Epithelial cell of proximal tubule (primary cell): ENCODE measurements around the gene COL9A3. TPM values are rescaled to one million over a fixed set of nuclear protein-coding genes. Genes with fewer than 3 reads are reported as not detected.
A peak's percentile ranks its signal among the peaks of the same experiment; 100 is the strongest.

Experiments used
- DNase-seq: peaks from one replicate; pipeline ENCODE4 v3.0.0-alpha.2; 2011; ENCODE audit warnings: low read depth
- H3K4me3 ChIP-seq: 2 replicates; pipeline ENCODE4 v1.5.1; 2011; ENCODE audit warnings: low read depth, mild to moderate bottlenecking, low read length
- CTCF ChIP-seq: conservative IDR thresholded peaks from 2 replicates; pipeline ENCODE4 v1.5.1; 2012; ENCODE audit warnings: low read depth, mild to moderate bottlenecking, low read length
- total RNA-seq: library from RNA; depleted of rRNA; stranded (reverse); fragments of >200 nt; gene quantifications from 2 replicates; pipeline ENCODE4 v1.2.3, GENCODE V29; 2015

The COL9A3 gene
- total RNA-seq, 1 donor from 2014 or later = 2.8 TPM

GRCh38 chr20:62802026-62802712 lies 14.7 kb upstream of the COL9A3 start:
- no peak overlapping the region for H3K4me3 ChIP-seq
- no peak for TF ChIP-seq CTCF
- no peak for DNase-seq

- no peak for TF ChIP-seq CTCF
- DNase-seq = no peak
- peak overlapping the region; percentile 78 for H3K4me3 ChIP-seq
These were observed 12.7 kb upstream of the COL9A3 start for GRCh38 chr20:62804021-62804626.

DNA sequence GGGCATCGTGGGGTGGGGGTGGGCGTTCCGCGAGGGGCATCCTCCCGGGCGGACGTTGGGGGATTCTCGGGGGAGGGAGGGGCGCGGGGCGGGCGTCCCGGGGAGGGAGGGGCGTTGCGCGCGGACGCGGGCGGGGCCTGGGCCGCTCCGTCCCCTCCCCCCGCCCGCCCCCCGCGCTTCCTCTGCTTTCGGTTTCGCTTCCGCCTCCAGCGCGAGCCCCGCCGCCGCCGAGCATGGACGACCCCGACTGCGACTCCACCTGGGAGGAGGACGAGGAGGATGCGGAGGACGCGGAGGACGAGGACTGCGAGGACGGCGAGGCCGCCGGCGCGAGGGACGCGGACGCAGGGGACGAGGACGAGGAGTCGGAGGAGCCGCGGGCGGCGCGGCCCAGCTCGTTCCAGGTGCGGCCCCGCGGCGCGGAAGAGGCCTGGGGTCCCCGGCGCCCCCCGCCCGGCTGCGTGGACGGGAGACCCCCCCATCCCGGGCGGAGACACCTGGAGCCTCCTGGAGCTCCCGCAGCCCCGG lies 12.2 kb upstream of the COL9A3 start, which contains the start of gene OGFR:
Gene OGFR, plus strand, starts transcription at position 209 of the 528 bp plus-strand sequence. Its CDS starts 25 bp downstream, at position 234.
- TF ChIP-seq CTCF = no peak
- no peak for DNase-seq
- H3K4me3 ChIP-seq = peak within 1 kb of the TSS; percentile 78

DNA sequence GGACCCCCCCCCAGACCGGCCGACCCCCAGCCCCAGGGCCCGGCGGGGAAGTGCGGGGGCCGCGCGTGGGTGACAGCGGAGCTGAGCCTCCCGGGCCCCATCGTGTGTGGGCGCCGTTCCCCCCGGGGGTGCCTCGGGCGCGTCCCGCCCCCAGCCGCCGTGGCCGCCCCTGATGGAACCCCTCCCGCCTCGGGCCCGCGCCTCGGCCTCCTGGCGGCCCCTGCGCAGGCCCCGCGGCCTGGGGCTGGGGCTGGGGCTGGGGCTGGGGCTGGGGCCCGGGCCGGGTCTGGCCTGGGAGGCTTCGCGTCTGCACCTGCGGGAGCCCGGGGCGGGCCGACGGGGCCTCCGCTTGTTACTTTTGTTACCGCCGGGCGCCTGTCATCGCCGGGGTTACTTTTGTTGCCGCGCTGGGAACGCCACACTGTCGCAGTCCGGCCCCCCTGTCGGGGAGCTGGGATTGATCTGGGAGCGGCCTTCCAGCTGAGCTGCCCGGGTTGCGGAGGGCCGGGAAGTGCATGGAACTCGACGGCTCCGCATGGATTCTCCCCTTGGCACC lies 11.6 kb upstream of the COL9A3 start:
- H3K4me3 ChIP-seq = peak overlapping the region; percentile 78
- DNase-seq = no peak
- no peak for TF ChIP-seq CTCF

- DNase-seq = no peak
- TF ChIP-seq CTCF = no peak
- peak overlapping the region; percentile 78 for H3K4me3 ChIP-seq
These were observed 11.0 kb upstream of the COL9A3 start for GRCh38 chr20:62805711-62806382.

DNA sequence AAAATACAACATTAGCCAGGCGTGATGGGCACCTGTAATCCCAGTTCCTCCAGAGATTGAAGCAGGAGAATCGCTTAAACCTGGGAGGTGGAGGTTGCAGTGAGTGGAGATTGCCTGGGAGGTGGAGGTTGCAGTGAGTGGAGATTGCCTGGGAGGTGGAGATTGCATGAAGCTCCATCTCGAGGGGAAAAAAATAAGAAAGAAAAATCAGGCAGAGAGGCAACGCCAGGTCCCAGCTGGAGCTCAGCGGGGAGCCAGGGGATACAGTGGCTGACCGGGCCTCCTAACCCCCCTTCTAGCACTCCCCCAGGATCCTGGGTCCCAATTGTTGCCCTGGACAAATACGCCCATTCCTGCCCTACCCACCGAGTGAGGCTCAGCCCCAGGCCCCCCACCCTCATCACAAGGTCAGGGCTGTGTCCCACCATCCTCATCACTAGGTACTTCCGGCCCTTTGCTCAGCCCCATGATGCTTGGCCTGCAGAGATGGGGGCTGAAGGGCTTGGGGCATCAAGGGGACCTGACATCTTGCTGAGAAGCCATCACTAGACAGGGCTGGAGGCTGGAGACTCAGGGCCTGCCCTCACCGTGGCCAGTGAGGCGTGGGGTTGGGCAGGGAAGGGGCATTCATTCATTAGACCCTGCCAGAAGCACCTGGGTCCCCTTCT lies 10.3 kb upstream of the COL9A3 start:
- no peak for TF ChIP-seq CTCF
- DNase-seq = no peak
- peak overlapping the region; percentile 78 for H3K4me3 ChIP-seq
